ENCODE data around the gene MAPK14.
A peak's percentile ranks its signal among the peaks of the same experiment; 100 is the strongest.
"Not testable (repeated sequence)": the region's sequence is repeated elsewhere in the genome, so short reads cannot be mapped to it uniquely, and the experiment has no call there.

The MAPK14 gene

GRCh38 chr6:36027501-36028087 lies at the start of gene MAPK14:
Gene MAPK14, plus strand, starts transcription at chr6:36027808. Its CDS starts 350 bp downstream, at chr6:36028158.
- peak; percentile 100 for DNase-seq

GRCh38 chr6:35980126-35980525 lies 47.5 kb upstream of the MAPK14 start:
- not testable (repeated sequence) for DNase-seq

GRCh38 chr6:35980991-35981645 lies 46.5 kb upstream of the MAPK14 start:
- DNase-seq = no peak

GRCh38 chr6:35984701-35985100 lies 42.9 kb upstream of the MAPK14 start:
- DNase-seq = no peak

- not testable (repeated sequence) for DNase-seq
Measured at GRCh38 chr6:35988047-35988446, 39.6 kb upstream of the MAPK14 start.

GRCh38 chr6:35993150-35993549 lies 34.5 kb upstream of the MAPK14 start:
- no peak for DNase-seq

- no peak for DNase-seq
Measured at GRCh38 chr6:36000451-36000850, 27.2 kb upstream of the MAPK14 start.

GRCh38 chr6:36015666-36016065 lies 11.9 kb upstream of the MAPK14 start:
- no peak for DNase-seq

- DNase-seq = no peak
Measured at GRCh38 chr6:36018339-36018738, 9.3 kb upstream of the MAPK14 start.

- DNase-seq = no peak
Measured at GRCh38 chr6:36019167-36019566, 8.4 kb upstream of the MAPK14 start.

GRCh38 chr6:36020154-36020553 lies 7.5 kb upstream of the MAPK14 start:
- no peak for DNase-seq

- no peak for DNase-seq
Measured at GRCh38 chr6:36023996-36024795, 3.4 kb upstream of the MAPK14 start, which contains the start of gene SLC26A8. Gene SLC26A8, minus strand, starts transcription at chr6:36024641. Its CDS starts 4,934 bp downstream, at chr6:36019707.

GRCh38 chr6:36025260-36025931 lies 2.2 kb upstream of the MAPK14 start:
- DNase-seq = peak; percentile 52

GRCh38 chr6:36025932-36026327 lies 1.7 kb upstream of the MAPK14 start:
- DNase-seq = no peak

- DNase-seq = peak; percentile 48
Measured at GRCh38 chr6:36028088-36028876, 674 bp downstream of the MAPK14 start.

- peak; percentile 90 for DNase-seq
Measured at GRCh38 chr6:36028877-36029324, 1.3 kb downstream of the MAPK14 start.

- DNase-seq = peak; percentile 44
Measured at GRCh38 chr6:36029464-36029863, 1.9 kb downstream of the MAPK14 start.

- no peak for DNase-seq
Measured at GRCh38 chr6:36032261-36032660, 4.7 kb downstream of the MAPK14 start.

GRCh38 chr6:36033144-36033543 lies 5.5 kb downstream of the MAPK14 start:
- DNase-seq = not testable (repeated sequence)

GRCh38 chr6:36033935-36034334 lies 6.3 kb downstream of the MAPK14 start:
- no peak for DNase-seq

GRCh38 chr6:36034441-36034840 lies 6.8 kb downstream of the MAPK14 start:
- no peak for DNase-seq

- peak; percentile 39 for DNase-seq
Measured at GRCh38 chr6:36035225-36035624, 7.6 kb downstream of the MAPK14 start.

Measured in hematopoietic multipotent progenitor cell treated with erythropoietin and hydrocortisone succinate and interleukin-3 and kit ligand, for 8 days (in vitro differentiated cells).